OCI-LY3 (cell line): ENCODE measurements around the gene TSKU.

Source experiments
- H2AFZ ChIP-seq: fragments of 200-600, 300-600 bp; shearing (Covaris generic); 2 replicates; pipeline ENCODE4 v1.6.0; 2014; ENCODE audit warnings: antibody characterized with exemption, low read depth, low read length
- H3K27ac ChIP-seq: fragments of 200-600, 300-600 bp; sonication (generic); 2 replicates; pipeline ENCODE4 v1.5.1; 2014; ENCODE audit warnings: mild to moderate bottlenecking, low read length, moderate library complexity, mixed read lengths
- H3K27me3 ChIP-seq: fragments of 200-600, 300-600 bp; sonication (generic); 2 replicates; pipeline ENCODE4 v1.6.1; 2014; ENCODE audit warnings: low read depth, low read length, mixed read lengths
- H3K36me3 ChIP-seq: fragments of 200-600, 300-600 bp; sonication (generic); replicated peaks from 2 replicates; pipeline ENCODE3; 2014; ENCODE audit warnings: low read depth, low read length, mixed read lengths
- H3K4me1 ChIP-seq: fragments of 300-600, 200-600 bp; sonication (generic); 2 replicates; pipeline ENCODE4 v1.6.1; 2014; ENCODE audit warnings: low read length, mixed read lengths
- H3K4me2 ChIP-seq: fragments of 200-600, 300-600 bp; sonication (generic); 2 replicates; pipeline ENCODE4 v1.6.1; 2014; ENCODE audit warnings: low read length, mixed read lengths
- H3K4me3 ChIP-seq: fragments of 300-600, 200-600 bp; sonication (generic); 2 replicates; pipeline ENCODE4 v1.5.1; 2014; ENCODE audit warnings: antibody characterized with exemption, mild to moderate bottlenecking, low read length, moderate library complexity
- H3K79me2 ChIP-seq: fragments of 300-600, 200-600 bp; shearing (Covaris generic); 2 replicates; pipeline ENCODE4 v1.6.1; 2014; ENCODE audit warnings: mild to moderate bottlenecking, low read length, mixed read lengths
- H3K9ac ChIP-seq: fragments of 300-600, 200-600 bp; shearing (Covaris generic); 2 replicates; pipeline ENCODE4 v1.6.0; 2014; ENCODE audit warnings: mild to moderate bottlenecking, low read length, moderate library complexity
- H3K9me3 ChIP-seq: fragments of 200-600, 300-600 bp; shearing (Covaris generic); 2 replicates; pipeline ENCODE4 v1.6.1; 2014; ENCODE audit warnings: low read length, mixed read lengths; ENCODE audit not compliant: insufficient read depth
- H4K20me1 ChIP-seq: fragments of 200-600, 300-600 bp; sonication (generic); 2 replicates; pipeline ENCODE4 v1.6.1; 2016; ENCODE audit warnings: low read length, mixed read lengths; ENCODE audit not compliant: insufficient read depth
- EZH2phosphoT487 ChIP-seq: fragments of 200-600 bp; shearing (Covaris generic); IDR thresholded peaks from 2 replicates; pipeline ENCODE4 v1.6.1; 2018; ENCODE audit warnings: antibody characterized with exemption, mixed run types, low read depth
- TF ChIP-seq, protein P1 (sequence below): fragments of 200-600, 300-600 bp; sonication (generic); IDR thresholded peaks from 2 replicates; pipeline ENCODE4 v1.5.1; 2014; ENCODE audit warnings: antibody characterized with exemption, low read length, low read depth

Gene TSKU

DNA sequence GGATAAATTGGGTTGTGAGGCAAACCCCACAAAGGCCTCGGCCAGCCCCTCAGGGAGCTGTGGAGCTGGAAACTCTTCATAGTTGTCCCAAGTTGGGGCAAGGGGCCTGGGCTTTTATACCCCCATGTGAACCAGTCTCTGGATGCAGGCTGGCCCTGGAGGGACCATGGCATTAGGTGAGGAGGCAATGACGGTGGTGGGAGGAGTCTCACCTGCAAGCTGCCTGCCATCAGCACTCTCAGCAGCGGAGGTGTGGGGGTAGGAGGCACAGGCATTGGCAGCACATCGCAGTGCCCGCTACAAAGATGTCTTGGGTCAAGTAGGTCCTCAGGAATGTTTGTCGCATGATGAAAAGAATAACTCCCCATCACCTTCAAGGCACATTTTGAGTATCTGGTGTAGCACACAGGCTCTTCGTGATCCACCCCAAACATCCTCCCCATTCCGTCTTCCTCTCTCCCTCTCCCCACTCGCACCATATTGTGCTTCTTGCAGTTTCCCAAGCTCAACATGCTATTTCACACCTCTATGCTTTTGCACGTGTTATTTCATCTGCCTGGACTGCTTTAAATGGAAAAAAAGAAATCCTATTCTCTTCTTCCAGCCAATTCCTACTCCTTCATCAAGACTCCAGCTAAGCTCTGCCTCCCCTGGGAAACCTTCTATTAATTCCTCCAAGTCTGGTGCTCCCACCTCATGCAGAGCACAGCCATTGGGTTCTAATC is 18.1 kb upstream of the TSKU start:
- no peaks in the 10 kb centered on the region for H3K79me2 ChIP-seq
- H3K27ac ChIP-seq: no peak overlapping the region
- H3K9me3 ChIP-seq: no peaks in the 10 kb centered on the region
- no peak overlapping the region for H3K9ac ChIP-seq
- TF ChIP-seq, protein P1, sequence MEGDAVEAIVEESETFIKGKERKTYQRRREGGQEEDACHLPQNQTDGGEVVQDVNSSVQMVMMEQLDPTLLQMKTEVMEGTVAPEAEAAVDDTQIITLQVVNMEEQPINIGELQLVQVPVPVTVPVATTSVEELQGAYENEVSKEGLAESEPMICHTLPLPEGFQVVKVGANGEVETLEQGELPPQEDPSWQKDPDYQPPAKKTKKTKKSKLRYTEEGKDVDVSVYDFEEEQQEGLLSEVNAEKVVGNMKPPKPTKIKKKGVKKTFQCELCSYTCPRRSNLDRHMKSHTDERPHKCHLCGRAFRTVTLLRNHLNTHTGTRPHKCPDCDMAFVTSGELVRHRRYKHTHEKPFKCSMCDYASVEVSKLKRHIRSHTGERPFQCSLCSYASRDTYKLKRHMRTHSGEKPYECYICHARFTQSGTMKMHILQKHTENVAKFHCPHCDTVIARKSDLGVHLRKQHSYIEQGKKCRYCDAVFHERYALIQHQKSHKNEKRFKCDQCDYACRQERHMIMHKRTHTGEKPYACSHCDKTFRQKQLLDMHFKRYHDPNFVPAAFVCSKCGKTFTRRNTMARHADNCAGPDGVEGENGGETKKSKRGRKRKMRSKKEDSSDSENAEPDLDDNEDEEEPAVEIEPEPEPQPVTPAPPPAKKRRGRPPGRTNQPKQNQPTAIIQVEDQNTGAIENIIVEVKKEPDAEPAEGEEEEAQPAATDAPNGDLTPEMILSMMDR: no peak
- no peak for TF ChIP-seq EZH2phosphoT487
- no peak overlapping the region for H2AFZ ChIP-seq
- H3K36me3 ChIP-seq: no peaks in the 10 kb centered on the region
- no peak overlapping the region for H3K4me3 ChIP-seq
- no peaks in the 10 kb centered on the region for H3K4me1 ChIP-seq
- no peak overlapping the region for H3K4me2 ChIP-seq
- peaks cover 7% of the 10 kb centered on the region; the same call in 1 of the 2 replicates for H3K27me3 ChIP-seq
- H4K20me1 ChIP-seq: no peaks in the 10 kb centered on the region

DNA sequence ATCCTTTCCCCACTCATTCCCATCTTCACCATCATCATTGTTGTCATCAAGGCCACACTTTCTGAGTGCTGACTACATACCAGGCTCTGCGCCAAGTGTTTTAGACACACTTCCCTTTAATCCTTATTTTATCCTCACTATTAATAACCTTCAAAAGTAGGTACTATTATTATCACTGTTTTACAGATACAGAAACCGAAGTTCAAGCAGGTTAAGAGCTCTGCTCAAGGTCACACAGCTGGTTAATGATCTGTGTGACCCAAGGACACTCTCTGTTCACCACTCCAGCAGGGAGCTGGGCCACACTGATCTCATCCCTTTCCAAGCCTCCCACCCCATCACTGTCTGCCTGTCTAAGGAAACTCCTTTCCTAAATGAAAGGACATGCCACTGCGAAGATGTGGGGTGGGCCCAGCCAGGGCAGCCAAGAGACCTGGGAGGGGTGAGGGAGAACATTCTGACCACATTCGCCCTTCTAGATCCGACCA is 17.2 kb upstream of the TSKU start:
- H3K27me3 ChIP-seq: peaks cover 7% of the 10 kb centered on the region; the same call in 1 of the 2 replicates
- H3K4me3 ChIP-seq: no peak overlapping the region
- H3K9ac ChIP-seq: no peak overlapping the region
- H3K4me2 ChIP-seq: no peak overlapping the region
- no peaks in the 10 kb centered on the region for H3K4me1 ChIP-seq
- H3K27ac ChIP-seq: no peak overlapping the region
- no peaks in the 10 kb centered on the region for H3K9me3 ChIP-seq
- TF ChIP-seq, protein P1: no peak
- no peak for TF ChIP-seq EZH2phosphoT487
- H3K36me3 ChIP-seq: no peaks in the 10 kb centered on the region
- no peaks in the 10 kb centered on the region for H4K20me1 ChIP-seq
- H3K79me2 ChIP-seq: no peaks in the 10 kb centered on the region
- H2AFZ ChIP-seq: no peak overlapping the region

DNA sequence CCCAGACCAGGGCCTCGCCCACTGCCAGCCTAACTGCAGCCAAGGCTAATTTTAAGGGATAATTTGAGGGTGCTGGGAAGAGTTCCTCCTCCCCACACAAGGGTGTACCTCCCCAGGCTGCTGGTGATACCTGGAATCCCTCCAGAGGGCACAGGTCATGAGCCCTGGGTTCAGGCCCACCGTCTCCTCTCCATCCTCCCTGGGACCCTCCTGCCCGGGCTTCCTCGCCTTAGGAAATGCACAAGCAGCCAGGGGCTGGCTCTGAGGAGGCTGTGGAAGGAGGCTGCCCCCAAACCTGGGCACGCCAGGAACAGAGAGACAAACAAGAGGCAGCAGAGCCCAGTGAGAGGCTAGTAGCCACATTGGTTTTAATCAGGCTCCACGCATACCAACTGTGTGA is 16.6 kb upstream of the TSKU start:
- no peaks in the 10 kb centered on the region for H3K36me3 ChIP-seq
- H4K20me1 ChIP-seq: no peaks in the 10 kb centered on the region
- no peak overlapping the region for H3K27ac ChIP-seq
- TF ChIP-seq EZH2phosphoT487: no peak
- TF ChIP-seq, protein P1: no peak
- H2AFZ ChIP-seq: no peak overlapping the region
- no peaks in the 10 kb centered on the region for H3K9me3 ChIP-seq
- H3K27me3 ChIP-seq: peaks cover 7% of the 10 kb centered on the region; the same call in 1 of the 2 replicates
- H3K4me2 ChIP-seq: no peak overlapping the region
- no peaks in the 10 kb centered on the region for H3K4me1 ChIP-seq
- no peak overlapping the region for H3K9ac ChIP-seq
- no peak overlapping the region for H3K4me3 ChIP-seq
- no peaks in the 10 kb centered on the region for H3K79me2 ChIP-seq

DNA sequence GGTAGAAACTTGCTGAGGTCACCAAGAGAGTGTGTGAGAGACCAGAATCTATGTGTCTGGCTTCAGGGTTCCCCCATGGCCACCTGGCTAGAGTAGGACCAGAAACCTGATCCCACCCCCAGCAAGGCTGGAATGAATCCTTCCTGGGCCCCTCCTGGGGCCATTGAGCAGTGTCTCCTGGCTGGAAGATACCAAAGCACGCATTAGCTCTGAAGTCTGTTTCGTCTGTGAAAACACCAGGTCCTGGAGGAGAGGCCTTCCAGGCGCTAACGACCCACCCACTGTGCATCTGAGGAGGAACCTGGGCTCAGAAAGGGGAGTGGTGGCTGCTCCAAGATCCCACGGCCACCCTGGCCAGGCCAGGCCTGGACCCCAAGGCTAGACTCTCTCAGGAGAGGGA is 15.5 kb upstream of the TSKU start:
- Histone ChIP-seq H2AFZ (no peak overlapping the region), H3K79me2 (no peaks in the 10 kb centered on the region), H4K20me1 (no peaks in the 10 kb centered on the region), H3K27ac (no peak overlapping the region), H3K9ac (no peak overlapping the region), H3K4me1 (no peaks in the 10 kb centered on the region), H3K36me3 (no peaks in the 10 kb centered on the region), H3K27me3 (peaks cover 7% of the 10 kb centered on the region; the same call in 1 of the 2 replicates), H3K4me3 (no peak overlapping the region), H3K9me3 (no peaks in the 10 kb centered on the region), H3K4me2 (no peak overlapping the region)
- TF ChIP-seq, protein P1: no peak
- no peak for TF ChIP-seq EZH2phosphoT487
